HCT116 (cell line): ENCODE measurements around the gene PAQR7. TPM values are rescaled to one million over a fixed set of nuclear protein-coding genes. Genes with fewer than 3 reads are reported as not detected.
A peak's percentile ranks its signal among the peaks of the same experiment; 100 is the strongest.

Experiments used
- ATAC-seq: fragments of 200-7000 bp; cut with Tn5 transposase; 2 replicates; pipeline ENCODE4 v1.9.1; 2020; ENCODE audit warnings: mild to moderate bottlenecking, moderate library complexity
- BruUV-seq: library from RNA; stranded (reverse); fragments of 400-500 nt; replicated peaks from 2 replicates; lab custom pipeline; 2021; lab: Mats Ljungman, UMichigan
- CTCF ChIA-PET: fragments of 300-600 bp; sonication (Branson Sonifier 250); formaldehyde crosslinking; loops from one replicate; lab custom pipeline; 2021; ENCODE audit warnings: antibody characterized with exemption; lab: Charles Lee
- POLR2A ChIA-PET: fragments of 300-600, 350-600 bp; sonication (Branson Sonifier 250); formaldehyde crosslinking; loops from one replicate; lab custom pipeline; 2021; ENCODE audit warnings: antibody characterized with exemption; lab: Charles Lee
- RAD21 ChIA-PET, 2 experiments: fragments of 300-600 bp; sonication (Branson Sonifier 250); formaldehyde crosslinking; loops; one replicate each; lab custom pipeline; 2023; ENCODE audit warnings: low total read pairs in 2 of 2; ENCODE audit not compliant: uncharacterized antibody in 2 of 2, unreplicated experiment in 2 of 2, low non-redundant PET in 1 of 2; lab: Charles Lee
- DNase-seq: peaks from one replicate; pipeline ENCODE4 v3.0.0-alpha.2; 2010; ENCODE audit warnings: low read depth, low spot score
- H2AFZ ChIP-seq: fragments of 200-600 bp; shearing (Covaris generic), sonication (generic); 2 replicates; pipeline ENCODE4 v1.6.1; 2017; ENCODE audit warnings: low read depth, mixed run types, mixed read lengths, antibody characterized with exemption, low read length; ENCODE audit not compliant: poor library complexity, severe bottlenecking
- H3K27ac ChIP-seq: 2 replicates; pipeline ENCODE4 v1.5.1; 2012; ENCODE audit warnings: low read depth, low read length
- H3K27me3 ChIP-seq: fragments of 200-600 bp; sonication (generic); 2 replicates; pipeline ENCODE4 v1.6.1; 2016; ENCODE audit warnings: mixed run types, low read length, mixed read lengths; ENCODE audit not compliant: insufficient read depth
- H3K36me3 ChIP-seq, 2 experiments: fragments of 200-500 bp in 1 of 2; fragments of 200-600 bp in 1 of 2; sonication (Bioruptor generic) in 1 of 2; sonication (generic) in 1 of 2; 2 replicates each; pipeline versions ENCODE4 v1.5.1 to v1.6.1; 2014 to 2016; ENCODE audit warnings: low read length in 2 of 2, inconsistent platforms in 1 of 2, mixed read lengths in 1 of 2, mixed run types in 1 of 2; ENCODE audit not compliant: insufficient read depth in 2 of 2, control insufficient read depth in 1 of 2
- H3K4me1 ChIP-seq, 2 experiments: fragments of 200-600 bp in 1 of 2; sonication (generic) in 1 of 2; 2 replicates each; pipeline versions ENCODE4 v1.5.1 to v1.6.1; 2012 to 2017; ENCODE audit warnings: low read length in 2 of 2, inconsistent platforms in 1 of 2, mild to moderate bottlenecking in 1 of 2, mixed read lengths in 1 of 2, mixed run types in 1 of 2, moderate library complexity in 1 of 2; ENCODE audit not compliant: insufficient read depth in 2 of 2, control insufficient read depth in 1 of 2
- H3K4me2 ChIP-seq: fragments of 200-600 bp; sonication (generic); 2 replicates; pipeline ENCODE4 v1.6.1; 2017; ENCODE audit warnings: mixed run types, low read length, mixed read lengths
- H3K4me3 ChIP-seq, 2 experiments: fragments of 200-600 bp in 1 of 2; sonication (generic) in 1 of 2; replicated peaks in 1 of 2; 2 replicates each; pipeline ENCODE4 v1.5.1; 2011 to 2016; ENCODE audit warnings: low read length in 2 of 2, control low read depth in 1 of 2, low read depth in 1 of 2, mild to moderate bottlenecking in 1 of 2, mixed read lengths in 1 of 2, mixed run types in 1 of 2
- H3K79me2 ChIP-seq: fragments of 200-600 bp; sonication (generic); 2 replicates; pipeline ENCODE4 v1.6.1; 2017; ENCODE audit warnings: mild to moderate bottlenecking, mixed run types, low read length, moderate library complexity, mixed read lengths; ENCODE audit not compliant: insufficient read depth
- H3K9ac ChIP-seq: fragments of 200-600 bp; sonication (generic); 2 replicates; pipeline ENCODE4 v1.6.1; 2016; ENCODE audit warnings: low read length, mixed read lengths
- H3K9me2 ChIP-seq: fragments of 200-600 bp; sonication (generic), shearing (Covaris generic); 2 replicates; pipeline ENCODE4 v1.6.1; 2017; ENCODE audit warnings: mixed run types, mild to moderate bottlenecking, moderate library complexity; ENCODE audit not compliant: insufficient read depth
- H3K9me3 ChIP-seq, 2 experiments: fragments of 200-500 bp in 1 of 2; fragments of 200-600 bp in 1 of 2; sonication (Bioruptor generic) in 1 of 2; sonication (generic) in 1 of 2; 2 replicates each; pipeline ENCODE4 v1.6.1; 2014 to 2017; ENCODE audit warnings: low read length in 2 of 2, mixed read lengths in 2 of 2, inconsistent platforms in 1 of 2, low read depth in 1 of 2, mild to moderate bottlenecking in 1 of 2, mixed run types in 1 of 2, moderate library complexity in 1 of 2; ENCODE audit not compliant: control insufficient read depth in 1 of 2, insufficient read depth in 1 of 2
- H4K20me1 ChIP-seq: fragments of 200-600 bp; sonication (generic), shearing (Covaris generic); 2 replicates; pipeline ENCODE4 v1.6.1; 2017; ENCODE audit warnings: mixed run types, mild to moderate bottlenecking, moderate library complexity; ENCODE audit not compliant: insufficient read depth
- CBX3 ChIP-seq: IDR thresholded peaks from 2 replicates; pipeline ENCODE4 v1.6.1; 2012; ENCODE audit warnings: low read depth
- CEBPB ChIP-seq: IDR thresholded peaks from 2 replicates; pipeline ENCODE4 v1.6.1; 2012; ENCODE audit warnings: low read depth
- CTCF ChIP-seq, 3 experiments: fragments of 200-600 bp in 1 of 3; sonication (generic) in 1 of 3; IDR thresholded peaks in 2 of 3; conservative IDR thresholded peaks in 1 of 3; 2 replicates each; pipeline ENCODE4 v1.5.1; 2012 to 2017; ENCODE audit warnings: low read depth in 2 of 3, low read length in 2 of 3, antibody characterized with exemption in 1 of 3, borderline replicate concordance in 1 of 3, control low read depth in 1 of 3, mild to moderate bottlenecking in 1 of 3, mixed read lengths in 1 of 3, mixed run types in 1 of 3, moderate library complexity in 1 of 3; ENCODE audit not compliant: insufficient read depth in 1 of 3
- ELF1 ChIP-seq: IDR thresholded peaks from 2 replicates; pipeline ENCODE4 v1.6.1; 2012; ENCODE audit warnings: low read depth, borderline replicate concordance
- EZH2 ChIP-seq: fragments of 200-600 bp; sonication (generic); IDR thresholded peaks from 2 replicates; pipeline ENCODE4 v1.6.1; 2017; ENCODE audit warnings: antibody characterized with exemption, mixed run types
- EZH2phosphoT487 ChIP-seq: fragments of 200-600 bp; IDR thresholded peaks from 2 replicates; pipeline ENCODE4 v1.6.1; 2018; ENCODE audit warnings: antibody characterized with exemption, borderline replicate concordance
- JUND ChIP-seq: IDR thresholded peaks from 2 replicates; pipeline ENCODE4 v1.6.1; 2012
- RAD21 ChIP-seq: IDR thresholded peaks from 2 replicates; pipeline ENCODE4 v1.6.1; 2012; ENCODE audit warnings: low read depth, mild to moderate bottlenecking
- REST ChIP-seq: IDR thresholded peaks from 2 replicates; pipeline ENCODE4 v1.6.1; 2012; ENCODE audit warnings: low read depth
- SP1 ChIP-seq: IDR thresholded peaks from 2 replicates; pipeline ENCODE4 v1.6.1; 2012; ENCODE audit warnings: low read depth
- SRF ChIP-seq: IDR thresholded peaks from 2 replicates; pipeline ENCODE4 v1.6.1; 2012; ENCODE audit warnings: low read depth
- TCF7L2 ChIP-seq: IDR thresholded peaks from 2 replicates; pipeline ENCODE4 v1.7.0; 2011; ENCODE audit warnings: borderline replicate concordance, inconsistent platforms; ENCODE audit not compliant: insufficient read depth, insufficient read length; ENCODE audit errors: extremely low read depth
- YY1 ChIP-seq: IDR thresholded peaks from 2 replicates; pipeline ENCODE4 v1.6.1; 2011; ENCODE audit warnings: low read length, low read depth, moderate library complexity, mild to moderate bottlenecking; ENCODE audit not compliant: insufficient replicate concordance; ENCODE audit errors: extremely low read depth
- ZFX ChIP-seq: fragments of 450-650 bp; IDR thresholded peaks from 2 replicates; pipeline ENCODE4 v1.6.1; 2017
- ZNF274 ChIP-seq: fragments of 200-500 bp; sonication (Bioruptor generic); IDR thresholded peaks from 2 replicates; pipeline ENCODE4 v1.6.1; 2014; ENCODE audit warnings: mild to moderate bottlenecking, low read depth, low read length, inconsistent platforms
- intact Hi-C: fragments of 100-400 bp; cut with micrococcal nuclease; formaldehyde crosslinking; loops from 2 replicates; pipeline ENCODE4 v1.10.0; 2022
- total RNA-seq: library from RNA; stranded (reverse); gene quantifications from one replicate; pipeline ENCODE4 v1.2.1, GENCODE V29; 2021; ENCODE audit not compliant: unreplicated experiment
- TF ChIP-seq, protein P1 (sequence below): IDR thresholded peaks from 2 replicates; pipeline ENCODE4 v1.6.1; 2011; ENCODE audit warnings: mild to moderate bottlenecking, low read length, moderate library complexity; ENCODE audit not compliant: insufficient replicate concordance; ENCODE audit errors: extremely low read depth
- TF ChIP-seq, protein P2 (sequence below): IDR thresholded peaks from 2 replicates; pipeline ENCODE4 v1.6.1; 2012
- TF ChIP-seq, protein P3 (sequence below): IDR thresholded peaks from 2 replicates; pipeline ENCODE4 v1.6.1; 2012

Gene PAQR7
- total RNA-seq, 1 experiment from 2014 or later: 13.1 TPM

DNA sequence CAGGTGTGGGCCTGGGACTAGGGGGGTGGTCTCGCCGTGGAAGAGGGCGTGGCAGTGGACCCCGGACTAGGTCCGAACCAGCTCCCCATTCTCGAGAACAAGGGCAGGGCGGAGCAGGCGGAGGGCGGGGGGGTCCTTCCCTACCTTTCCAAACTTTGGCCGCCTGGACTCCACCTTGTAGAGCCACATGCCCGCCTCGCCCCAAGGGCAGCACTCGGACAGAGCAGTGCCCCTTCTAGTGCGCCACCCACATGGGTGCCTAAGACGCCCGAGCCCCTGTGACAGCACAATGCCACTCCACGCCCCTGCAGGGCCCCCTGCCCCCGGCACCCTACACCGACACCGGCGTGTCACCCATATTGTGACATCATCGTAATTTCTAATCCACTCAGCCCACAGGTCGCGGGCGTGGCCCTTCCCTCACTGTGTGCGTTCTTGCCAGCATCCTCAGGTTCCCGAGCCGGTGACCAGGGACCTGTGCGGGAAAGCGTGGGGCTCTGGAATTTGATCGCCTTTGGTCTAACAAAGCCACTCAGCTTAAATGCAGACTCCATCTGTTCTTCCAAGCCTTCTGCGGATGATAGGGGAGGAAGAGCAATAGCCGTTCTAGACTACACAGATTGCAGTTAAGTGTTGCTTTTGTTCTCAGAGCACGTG lies 31.3 kb upstream of the PAQR7 start:
- BruUV-seq: no TSS peak
- intact Hi-C loops: no loop called here
- H3K27me3 ChIP-seq: no peaks in the 10 kb centered on the region
- TF ChIP-seq YY1 (no peak), EZH2 (no peak), ZNF274 (no peak), CEBPB (no peak), TCF7L2 (no peak), EZH2phosphoT487 (no peak), CBX3 (no peak), CTCF (IDR thresholded peaks at IDR 0.05 in 2 of 3, conservative IDR thresholded peaks at IDR 0.05 in 1 of 3; ENCODE audit: borderline replicate concordance in 1 of 3, insufficient read depth in 1 of 3, low read depth in 2 of 3, low read length in 2 of 3) (no peak), SP1 (no peak), ELF1 (no peak), JUND (no peak), SRF (no peak), RAD21 (no peak), ZFX (no peak), REST (no peak)
- TF ChIP-seq, protein P1, sequence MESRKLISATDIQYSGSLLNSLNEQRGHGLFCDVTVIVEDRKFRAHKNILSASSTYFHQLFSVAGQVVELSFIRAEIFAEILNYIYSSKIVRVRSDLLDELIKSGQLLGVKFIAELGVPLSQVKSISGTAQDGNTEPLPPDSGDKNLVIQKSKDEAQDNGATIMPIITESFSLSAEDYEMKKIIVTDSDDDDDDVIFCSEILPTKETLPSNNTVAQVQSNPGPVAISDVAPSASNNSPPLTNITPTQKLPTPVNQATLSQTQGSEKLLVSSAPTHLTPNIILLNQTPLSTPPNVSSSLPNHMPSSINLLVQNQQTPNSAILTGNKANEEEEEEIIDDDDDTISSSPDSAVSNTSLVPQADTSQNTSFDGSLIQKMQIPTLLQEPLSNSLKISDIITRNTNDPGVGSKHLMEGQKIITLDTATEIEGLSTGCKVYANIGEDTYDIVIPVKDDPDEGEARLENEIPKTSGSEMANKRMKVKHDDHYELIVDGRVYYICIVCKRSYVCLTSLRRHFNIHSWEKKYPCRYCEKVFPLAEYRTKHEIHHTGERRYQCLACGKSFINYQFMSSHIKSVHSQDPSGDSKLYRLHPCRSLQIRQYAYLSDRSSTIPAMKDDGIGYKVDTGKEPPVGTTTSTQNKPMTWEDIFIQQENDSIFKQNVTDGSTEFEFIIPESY: no peak
- TF ChIP-seq, protein P2, sequence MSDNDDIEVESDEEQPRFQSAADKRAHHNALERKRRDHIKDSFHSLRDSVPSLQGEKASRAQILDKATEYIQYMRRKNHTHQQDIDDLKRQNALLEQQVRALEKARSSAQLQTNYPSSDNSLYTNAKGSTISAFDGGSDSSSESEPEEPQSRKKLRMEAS: no peak
- TF ChIP-seq, protein P3, sequence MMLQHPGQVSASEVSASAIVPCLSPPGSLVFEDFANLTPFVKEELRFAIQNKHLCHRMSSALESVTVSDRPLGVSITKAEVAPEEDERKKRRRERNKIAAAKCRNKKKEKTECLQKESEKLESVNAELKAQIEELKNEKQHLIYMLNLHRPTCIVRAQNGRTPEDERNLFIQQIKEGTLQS: no peak
- TF ChIP-seq, all 23 proteins: peak for 0
- POLR2A ChIA-PET: interaction anchor here (1.0 kb wide), 1 partner anchor 15 kb away, joined by 3 read pairs; no protein-coding TSS in a partner anchor
- Histone ChIP-seq H4K20me1 (peaks cover 10% of the 10 kb centered on the region), H3K36me3 (peaks cover 22 to 25% of the 10 kb centered on the region in 2 experiments), H3K4me3 (peak overlapping the region; percentile 21 to 83; a peak in 2 of 4 replicates), H3K9me2 (no peaks in the 10 kb centered on the region), H3K9me3 (no peaks in the 10 kb centered on the region), H3K27ac (no peak overlapping the region; the same call in 1 of the 2 replicates), H3K9ac (peak overlapping the region; percentile 85), H3K79me2 (peaks cover 36% of the 10 kb centered on the region), H3K4me2 (peak overlapping the region; percentile 93), H3K4me1 (peaks cover 5 to 23% of the 10 kb centered on the region in 2 experiments), H2AFZ (peak overlapping the region; percentile 75)
- RAD21 ChIA-PET: no interaction called here
- CTCF ChIA-PET: interaction anchor here (1.5 kb wide), 1 partner anchor 91 kb away, joined by 3 read pairs; the partner anchor contains the start of gene PAFAH2
- no peak for DNase-seq
- ATAC-seq: no peak; the same call in 1 of the 2 replicates
